GM12892 (cell line): ENCODE data around the gene KLK8.

ENCODE experiments used
- POLR2A ChIP-seq: IDR thresholded peaks from 2 replicates; pipeline ENCODE4 v1.6.1; 2011; ENCODE audit warnings: low read depth, low read length, control low read depth
- POLR2AphosphoS5 ChIP-seq: IDR thresholded peaks from 2 replicates; pipeline ENCODE4 v1.6.1; 2011; ENCODE audit warnings: low read depth, low read length, control low read depth
- TAF1 ChIP-seq: IDR thresholded peaks from 2 replicates; pipeline ENCODE4 v1.6.1; 2011; ENCODE audit warnings: low read depth, mild to moderate bottlenecking, control low read depth, low read length, borderline replicate concordance

DNA sequence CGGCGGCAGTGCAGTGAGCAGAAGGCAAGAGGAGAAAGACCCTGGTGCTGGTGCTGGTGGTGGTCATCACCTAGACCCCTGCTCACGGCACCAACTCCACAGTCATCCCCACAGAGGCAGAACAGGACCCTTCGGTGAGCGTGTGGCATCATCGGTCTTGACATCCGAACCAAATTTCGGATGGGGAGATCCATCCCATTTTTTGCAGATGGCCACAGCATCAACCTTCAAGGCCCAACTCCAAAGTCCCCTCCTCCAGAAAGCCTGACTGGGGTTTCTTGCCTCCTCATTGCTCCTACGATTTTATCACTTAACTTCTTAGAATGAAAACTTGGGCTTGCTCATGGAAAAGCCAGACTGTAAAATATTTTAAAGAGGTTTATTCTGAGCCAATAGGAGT is 42.1 kb upstream of the KLK8 start:
- no peak for TF ChIP-seq TAF1
- TF ChIP-seq POLR2A, result no peak
- no peak for TF ChIP-seq POLR2AphosphoS5
